ENCODE measurements around the gene DPYSL4. TPM values are rescaled to one million over a fixed set of nuclear protein-coding genes. Genes with fewer than 3 reads are reported as not detected.

DPYSL4 gene
- total RNA-seq, 2 donors from 2014 or later: 3.4 to 4.1 TPM

DNA sequence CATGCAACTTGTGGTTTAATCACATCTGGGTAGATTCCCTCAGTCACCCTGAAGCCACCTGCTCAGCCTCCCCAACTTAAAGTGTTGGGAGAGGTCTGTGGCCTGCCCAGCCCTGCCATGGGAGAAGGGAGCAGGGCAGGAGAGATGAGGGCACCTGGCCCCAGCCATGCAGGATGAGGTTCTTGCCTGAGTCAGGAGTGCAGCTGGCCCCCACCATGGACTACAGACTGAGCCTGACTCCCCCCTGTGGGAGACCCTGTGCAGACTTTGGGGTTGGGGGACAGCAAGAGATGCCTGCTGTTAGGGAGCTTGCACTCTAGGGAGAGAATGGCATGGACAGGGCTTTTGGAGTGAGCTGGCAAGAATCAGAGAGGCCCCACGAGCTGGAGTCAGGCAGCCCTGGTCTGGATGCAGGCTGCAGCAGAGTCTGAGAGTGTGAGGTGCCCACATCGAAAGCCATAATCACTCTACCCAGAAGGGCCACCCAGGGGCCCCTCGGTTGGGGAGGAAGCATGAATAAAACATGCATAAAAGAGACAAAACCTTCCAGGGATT is 34.7 kb upstream of the DPYSL4 start:
- no peaks in the 10 kb centered on the region for H3K36me3 ChIP-seq
- DNase-seq (ENCODE audit: low spot score): no peak

GRCh38 chr10:132152896-132153580 is 33.7 kb upstream of the DPYSL4 start:
- no peak for TF ChIP-seq CTCF (IDR thresholded peaks at IDR 0.05)
- Histone ChIP-seq H3K27me3 (no peaks in the 10 kb centered on the region), H3K36me3 (no peaks in the 10 kb centered on the region), H3K9me3 (no peaks in the 10 kb centered on the region), H3K4me3 (no peak overlapping the region), H3K27ac (no peak overlapping the region), H3K4me1 (no peaks in the 10 kb centered on the region)
- no peak for DNase-seq (ENCODE audit: low spot score)

More for the DNA sequence above, 34.7 kb upstream of the DPYSL4 start:
- Histone ChIP-seq H3K4me3 (no peak overlapping the region), H3K27ac (no peak overlapping the region), H3K9me3 (no peaks in the 10 kb centered on the region), H3K27me3 (no peaks in the 10 kb centered on the region), H3K4me1 (no peaks in the 10 kb centered on the region)
- no peak for TF ChIP-seq CTCF (IDR thresholded peaks at IDR 0.05)

- no peak overlapping the region for H3K4me3 ChIP-seq
- no peaks in the 10 kb centered on the region for H3K36me3 ChIP-seq
- DNase-seq (ENCODE audit: low spot score): no peak
- no peak for TF ChIP-seq CTCF (IDR thresholded peaks at IDR 0.05)
- H3K27me3 ChIP-seq: no peaks in the 10 kb centered on the region
- H3K4me1 ChIP-seq: no peaks in the 10 kb centered on the region
- no peaks in the 10 kb centered on the region for H3K9me3 ChIP-seq
- no peak overlapping the region for H3K27ac ChIP-seq
Observed at GRCh38 chr10:132153616-132154217, 33.0 kb upstream of the DPYSL4 start.

GRCh38 chr10:132154440-132154839 is 32.3 kb upstream of the DPYSL4 start:
- no peak overlapping the region for H3K27ac ChIP-seq
- no peaks in the 10 kb centered on the region for H3K27me3 ChIP-seq
- H3K4me1 ChIP-seq: no peaks in the 10 kb centered on the region
- TF ChIP-seq CTCF (IDR thresholded peaks at IDR 0.05): no peak
- no peaks in the 10 kb centered on the region for H3K9me3 ChIP-seq
- H3K36me3 ChIP-seq: no peaks in the 10 kb centered on the region
- H3K4me3 ChIP-seq: no peak overlapping the region
- no peak for DNase-seq (ENCODE audit: low spot score)

DNA sequence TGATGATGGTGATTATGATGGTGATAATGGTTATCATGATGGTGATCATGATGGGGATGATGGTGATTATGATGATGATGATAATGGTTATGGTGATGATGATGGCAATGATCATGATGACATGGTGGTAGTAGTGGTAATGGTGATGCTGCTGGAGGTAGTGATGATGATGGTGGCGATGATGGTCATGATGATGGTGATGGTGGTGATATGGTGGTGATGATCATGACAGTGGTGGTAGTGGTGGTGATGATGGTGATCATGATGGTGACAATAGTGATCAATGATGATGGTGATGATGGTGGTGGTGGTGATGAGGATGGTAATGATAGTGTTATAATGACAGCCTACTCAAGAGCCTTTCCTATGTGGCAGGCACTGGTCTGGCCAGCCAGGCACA is 31.8 kb upstream of the DPYSL4 start:
- Histone ChIP-seq H3K27me3 (no peaks in the 10 kb centered on the region), H3K36me3 (no peaks in the 10 kb centered on the region), H3K9me3 (no peaks in the 10 kb centered on the region), H3K4me3 (no peak overlapping the region), H3K4me1 (no peaks in the 10 kb centered on the region), H3K27ac (no peak overlapping the region)
- no peak for DNase-seq (ENCODE audit: low spot score)
- no peak for TF ChIP-seq CTCF (IDR thresholded peaks at IDR 0.05)
